DMS53 (cell line): ENCODE measurements around the gene SLC10A1.

Source experiments
- DNase-seq: peaks from one replicate; lab custom pipeline; 2025; lab: John Stamatoyannopoulos, UW

The SLC10A1 gene

GRCh38 chr14:69808919-69809808 lies 12.1 kb upstream of the SLC10A1 start:
- no peak for DNase-seq

- DNase-seq = no peak
Observed at GRCh38 chr14:69807192-69807591, 10.2 kb upstream of the SLC10A1 start.

GRCh38 chr14:69804902-69805301 lies 7.9 kb upstream of the SLC10A1 start:
- no peak for DNase-seq

GRCh38 chr14:69803753-69804152 lies 6.7 kb upstream of the SLC10A1 start:
- peak; percentile 17 for DNase-seq

GRCh38 chr14:69798339-69798735 lies 1.3 kb upstream of the SLC10A1 start:
- no peak for DNase-seq

- DNase-seq = no peak
Observed at GRCh38 chr14:69797573-69798338, 715 bp upstream of the SLC10A1 start.

- DNase-seq = no peak
Observed at GRCh38 chr14:69795691-69796090, 1.4 kb downstream of the SLC10A1 start.

GRCh38 chr14:69794791-69795190 lies 2.2 kb downstream of the SLC10A1 start:
- DNase-seq = no peak

- no peak for DNase-seq
Observed at GRCh38 chr14:69792887-69793421, 4.1 kb downstream of the SLC10A1 start.

GRCh38 chr14:69789118-69789640 lies 7.9 kb downstream of the SLC10A1 start:
- no peak for DNase-seq

- no peak for DNase-seq
Observed at GRCh38 chr14:69786603-69787002, 10.4 kb downstream of the SLC10A1 start.

GRCh38 chr14:69784942-69785341 lies 12.1 kb downstream of the SLC10A1 start:
- DNase-seq = no peak

- DNase-seq = no peak
Observed at GRCh38 chr14:69780952-69781351, 16.1 kb downstream of the SLC10A1 start.

- DNase-seq = no peak
Observed at GRCh38 chr14:69780092-69780491, 16.9 kb downstream of the SLC10A1 start.

- no peak for DNase-seq
Observed at GRCh38 chr14:69779088-69779487, 18.0 kb downstream of the SLC10A1 start.

- DNase-seq = no peak
Observed at GRCh38 chr14:69776875-69777453, 20.1 kb downstream of the SLC10A1 start.

GRCh38 chr14:69775012-69775411 lies 22.0 kb downstream of the SLC10A1 start:
- no peak for DNase-seq

- DNase-seq = no peak
Observed at GRCh38 chr14:69773571-69774276, 23.3 kb downstream of the SLC10A1 start.

- DNase-seq = no peak
Observed at GRCh38 chr14:69772082-69773017, 24.7 kb downstream of the SLC10A1 start.

GRCh38 chr14:69771136-69771535 lies 25.9 kb downstream of the SLC10A1 start:
- DNase-seq = no peak
